Liver (tissue), 3 donors: ENCODE data around the gene PABPC1L.

Experiments
- CTCF ChIP-seq: fragments of 150-350 bp; IDR thresholded peaks from 2 replicates; pipeline ENCODE4 v1.5.1; 2017; ENCODE audit warnings: improper control_type of control experiment, low read depth, low read length; ENCODE audit not compliant: missing input control
- SP1 ChIP-seq: IDR thresholded peaks from 2 replicates; pipeline ENCODE4 v1.6.1; 2018; ENCODE audit warnings: antibody characterized with exemption, mild to moderate bottlenecking
- donor health status: healthy.
- donor health status: healthy.

GRCh38 chr20:44897133-44897532 is 12.7 kb upstream of the PABPC1L start:
- TF ChIP-seq SP1: no peak
- no peak for TF ChIP-seq CTCF
